GM23338 (cell line): ENCODE data around the gene ZDHHC8. TPM values are rescaled to one million over a fixed set of nuclear protein-coding genes. Genes with fewer than 3 reads are reported as not detected.

Experiments used
- ATAC-seq: fragments of 200-7000 bp; cut with Tn5 transposase; 3 replicates; pipeline ENCODE4 v1.9.1; 2020
- DNase-seq: peaks from one replicate; pipeline ENCODE4 v3.0.0-alpha.2; 2015; ENCODE audit warnings: low spot score
- H2AFZ ChIP-seq: fragments of 200-600 bp; sonication (generic); 2 replicates; pipeline ENCODE4 v1.8.0; 2016; ENCODE audit warnings: antibody characterized with exemption, mild to moderate bottlenecking, moderate library complexity
- H3F3A ChIP-seq: fragments of 200-600 bp; sonication (generic); replicated peaks from 2 replicates; pipeline ENCODE4 v1.8.0; 2017; ENCODE audit warnings: antibody characterized with exemption, mixed run types, low read depth
- H3K27ac ChIP-seq: fragments of 200-600 bp; sonication (generic); 2 replicates; pipeline ENCODE4 v1.6.1; 2016; ENCODE audit warnings: low read depth
- H3K27me3 ChIP-seq: fragments of 200-600 bp; sonication (generic); 2 replicates; pipeline ENCODE4 v1.8.0; 2016; ENCODE audit warnings: mild to moderate bottlenecking, mixed run types, moderate library complexity; ENCODE audit not compliant: insufficient read depth
- H3K36me3 ChIP-seq: fragments of 200-600 bp; sonication (generic); 2 replicates; pipeline ENCODE4 v1.8.0; 2016; ENCODE audit warnings: mild to moderate bottlenecking; ENCODE audit not compliant: insufficient read depth
- H3K4me1 ChIP-seq: fragments of 200-600 bp; sonication (generic); 2 replicates; pipeline ENCODE4 v1.8.0; 2016; ENCODE audit warnings: mild to moderate bottlenecking, moderate library complexity; ENCODE audit not compliant: insufficient read depth
- H3K4me2 ChIP-seq: fragments of 200-600 bp; sonication (generic); 2 replicates; pipeline ENCODE4 v1.7.1; 2017; ENCODE audit warnings: mixed run types
- H3K4me3 ChIP-seq: fragments of 200-600 bp; sonication (generic); 2 replicates; pipeline ENCODE4 v1.6.1; 2016; ENCODE audit warnings: mixed run types
- H3K79me2 ChIP-seq: fragments of 200-600 bp; sonication (generic); replicated peaks from 2 replicates; pipeline ENCODE4 v1.8.0; 2017; ENCODE audit warnings: mild to moderate bottlenecking; ENCODE audit not compliant: insufficient read depth
- H3K9me2 ChIP-seq: fragments of 200-600 bp; sonication (generic); 2 replicates; pipeline ENCODE4 v1.8.0; 2017; ENCODE audit not compliant: insufficient read depth
- H4K20me1 ChIP-seq: fragments of 200-600 bp; sonication (generic); replicated peaks from 2 replicates; pipeline ENCODE4 v1.8.0; 2017; ENCODE audit warnings: mild to moderate bottlenecking; ENCODE audit not compliant: insufficient read depth
- H3K27ac Mint-ChIP-seq: 2 replicates; pipeline ENCODE4 v1.8.0; 2020; ENCODE audit warnings: inconsistent platforms, mild to moderate bottlenecking, moderate library complexity, mixed read lengths
- H3K27me3 Mint-ChIP-seq: 3 replicates; pipeline ENCODE4 v1.8.0; 2022; ENCODE audit warnings: low read depth, mild to moderate bottlenecking, moderate library complexity, mixed read lengths, inconsistent platforms; ENCODE audit not compliant: insufficient read depth, poor library complexity
- H3K36me3 Mint-ChIP-seq: 3 replicates; pipeline ENCODE4 v1.8.0; 2021; ENCODE audit warnings: low read depth, mild to moderate bottlenecking, inconsistent platforms, moderate library complexity, mixed read lengths
- H3K4me1 Mint-ChIP-seq: 3 replicates; pipeline ENCODE4 v1.8.0; 2020; ENCODE audit warnings: mild to moderate bottlenecking, inconsistent platforms, mixed read lengths
- H3K4me3 Mint-ChIP-seq: 3 replicates; pipeline ENCODE4 v1.8.0; 2021; ENCODE audit warnings: moderate library complexity, mild to moderate bottlenecking, inconsistent platforms, mixed read lengths
- H3K9me3 Mint-ChIP-seq: 3 replicates; pipeline ENCODE4 v1.8.0; 2020; ENCODE audit warnings: moderate library complexity, mild to moderate bottlenecking, inconsistent platforms, mixed read lengths
- CREB1 ChIP-seq: fragments of 250-450 bp; sonication (Bioruptor Pico); IDR thresholded peaks from 2 replicates; pipeline ENCODE4 v1.5.0; 2020; ENCODE audit warnings: low read depth, mild to moderate bottlenecking, moderate library complexity
- EZH2 ChIP-seq: fragments of 200-600 bp; sonication (generic); IDR thresholded peaks from one replicate; pipeline ENCODE4 v1.8.0; 2017; ENCODE audit warnings: antibody characterized with exemption, mild to moderate bottlenecking, low read depth; ENCODE audit not compliant: unreplicated experiment
- EZH2phosphoT487 ChIP-seq: fragments of 200-600 bp; sonication (generic); IDR thresholded peaks from one replicate; pipeline ENCODE4 v1.8.1; 2018; ENCODE audit warnings: antibody characterized with exemption; ENCODE audit not compliant: unreplicated experiment
- JUNB ChIP-seq: IDR thresholded peaks from one replicate; pipeline ENCODE4 v1.6.1; 2016; ENCODE audit warnings: antibody characterized with exemption; ENCODE audit not compliant: unreplicated experiment
- NANOG ChIP-seq: IDR thresholded peaks from 2 replicates; pipeline ENCODE4 v1.6.1; 2016; ENCODE audit warnings: antibody characterized with exemption, borderline replicate concordance
- POLR2AphosphoS5 ChIP-seq: IDR thresholded peaks from 2 replicates; pipeline ENCODE4 v1.6.1; 2016; ENCODE audit warnings: antibody characterized with exemption, low read depth
- STAT1 ChIP-seq: IDR thresholded peaks from one replicate; pipeline ENCODE4 v1.6.1; 2016; ENCODE audit warnings: antibody characterized with exemption; ENCODE audit not compliant: unreplicated experiment
- ZNF114 ChIP-seq: fragments of 250-450 bp; sonication (Bioruptor Pico); IDR thresholded peaks from 2 replicates; pipeline ENCODE4 v1.5.0; 2020; ENCODE audit warnings: mild to moderate bottlenecking, moderate library complexity
- ZNF331 ChIP-seq: fragments of 250-450 bp; sonication (Bioruptor Pico); IDR thresholded peaks from 2 replicates; pipeline ENCODE4 v1.5.0; 2020; ENCODE audit warnings: low read depth, mild to moderate bottlenecking, moderate library complexity
- polyA plus RNA-seq: library from polyadenylated mRNA; unstranded; fragments of >200 nt; fragmentation: Nextera tagmentation; extraction: Ambion mirVana; gene quantifications from 2 replicates; pipeline ENCODE4 v1.2.1, GENCODE V29; 2016
- total RNA-seq: library from RNA; depleted of rRNA; stranded (reverse); fragments of >200 nt; shearing (Covaris generic); gene quantifications from 2 replicates; pipeline ENCODE4 v1.2.3, GENCODE V29; 2014
- TF ChIP-seq, protein P1 (sequence below): fragments of 250-450 bp; sonication (Bioruptor Pico); IDR thresholded peaks from 2 replicates; pipeline ENCODE4 v1.5.0; 2020; ENCODE audit warnings: mild to moderate bottlenecking, moderate library complexity
- TF ChIP-seq, protein P2 (sequence below): IDR thresholded peaks from 2 replicates; pipeline ENCODE4 v1.6.1; 2016; ENCODE audit warnings: antibody characterized with exemption
- TF ChIP-seq, protein P3 (sequence below), 2 experiments: fragments of 200-600 bp in 1 of 2; sonication (generic) in 1 of 2; conservative IDR thresholded peaks; 2 replicates each; pipeline versions ENCODE4 v1.5.1 to v1.6.1; 2016 to 2017; ENCODE audit warnings: antibody characterized with exemption in 2 of 2, low read depth in 2 of 2, mild to moderate bottlenecking in 2 of 2, moderate library complexity in 1 of 2
- TF ChIP-seq, protein P4 (sequence below): IDR thresholded peaks from one replicate; pipeline ENCODE4 v1.6.1; 2018; ENCODE audit warnings: antibody characterized with exemption; ENCODE audit not compliant: unreplicated experiment

Gene ZDHHC8
- total and polyA plus RNA-seq, 2 experiments from 2014 or later = 13.7 to 47.6 TPM

DNA sequence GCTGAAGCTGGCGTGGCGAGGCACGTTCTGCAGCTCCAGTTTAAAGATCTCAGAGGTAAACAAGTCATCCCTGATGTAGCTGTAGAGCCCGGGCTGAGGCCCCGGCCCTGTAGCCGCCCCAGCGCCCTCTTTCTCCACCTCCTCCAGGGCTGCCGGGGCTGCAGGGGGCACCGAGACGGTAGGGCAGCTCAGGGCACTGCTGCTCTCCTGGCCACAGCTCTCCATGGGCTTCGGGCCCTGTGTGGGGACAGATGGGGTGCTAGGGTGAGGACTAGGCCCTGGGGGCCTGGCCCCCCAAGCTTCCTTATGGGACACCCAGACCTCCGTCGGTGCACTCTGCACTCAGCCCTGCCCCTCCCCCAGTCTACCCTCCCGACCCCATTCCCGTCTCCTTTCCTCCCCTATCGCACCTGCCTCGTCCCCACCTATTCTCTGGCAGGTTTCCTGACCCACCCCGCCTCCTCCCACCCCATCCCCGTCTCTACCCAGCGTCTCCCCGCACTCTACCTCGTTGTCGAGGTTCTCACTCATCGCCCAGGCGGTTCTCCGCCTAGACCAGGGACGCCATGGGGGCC is 15.1 kb upstream of the ZDHHC8 start:
- ATAC-seq = peak; percentile 13

More for the DNA sequence above, 15.1 kb upstream of the ZDHHC8 start:
- Histone ChIP-seq H3K4me2 (peak overlapping the region; percentile 93), H3K9me2 (no peaks in the 10 kb centered on the region), H3K79me2 (peaks cover 54% of the 10 kb centered on the region), H3K36me3 (peaks cover 28% of the 10 kb centered on the region), H3K4me3 (peak overlapping the region; percentile 98), H3F3A (peaks cover 9% of the 10 kb centered on the region; the same call in 1 of the 2 replicates), H3K27ac (peak overlapping the region; percentile 74; the same call in 1 of the 2 replicates), H3K27me3 (no peaks in the 10 kb centered on the region), H3K4me1 (peaks cover 16% of the 10 kb centered on the region), H4K20me1 (peaks cover 20% of the 10 kb centered on the region), H2AFZ (no peak overlapping the region)
- TF ChIP-seq STAT1 (no peak), ZNF114 (no peak), EZH2phosphoT487 (no peak), ZNF331 (CRISPR knock-in tag) (no peak), NANOG (no peak), JUNB (no peak), EZH2 (no peak), POLR2AphosphoS5 (no peak), CREB1 (CRISPR knock-in tag) (no peak)
- TF ChIP-seq, protein P1, sequence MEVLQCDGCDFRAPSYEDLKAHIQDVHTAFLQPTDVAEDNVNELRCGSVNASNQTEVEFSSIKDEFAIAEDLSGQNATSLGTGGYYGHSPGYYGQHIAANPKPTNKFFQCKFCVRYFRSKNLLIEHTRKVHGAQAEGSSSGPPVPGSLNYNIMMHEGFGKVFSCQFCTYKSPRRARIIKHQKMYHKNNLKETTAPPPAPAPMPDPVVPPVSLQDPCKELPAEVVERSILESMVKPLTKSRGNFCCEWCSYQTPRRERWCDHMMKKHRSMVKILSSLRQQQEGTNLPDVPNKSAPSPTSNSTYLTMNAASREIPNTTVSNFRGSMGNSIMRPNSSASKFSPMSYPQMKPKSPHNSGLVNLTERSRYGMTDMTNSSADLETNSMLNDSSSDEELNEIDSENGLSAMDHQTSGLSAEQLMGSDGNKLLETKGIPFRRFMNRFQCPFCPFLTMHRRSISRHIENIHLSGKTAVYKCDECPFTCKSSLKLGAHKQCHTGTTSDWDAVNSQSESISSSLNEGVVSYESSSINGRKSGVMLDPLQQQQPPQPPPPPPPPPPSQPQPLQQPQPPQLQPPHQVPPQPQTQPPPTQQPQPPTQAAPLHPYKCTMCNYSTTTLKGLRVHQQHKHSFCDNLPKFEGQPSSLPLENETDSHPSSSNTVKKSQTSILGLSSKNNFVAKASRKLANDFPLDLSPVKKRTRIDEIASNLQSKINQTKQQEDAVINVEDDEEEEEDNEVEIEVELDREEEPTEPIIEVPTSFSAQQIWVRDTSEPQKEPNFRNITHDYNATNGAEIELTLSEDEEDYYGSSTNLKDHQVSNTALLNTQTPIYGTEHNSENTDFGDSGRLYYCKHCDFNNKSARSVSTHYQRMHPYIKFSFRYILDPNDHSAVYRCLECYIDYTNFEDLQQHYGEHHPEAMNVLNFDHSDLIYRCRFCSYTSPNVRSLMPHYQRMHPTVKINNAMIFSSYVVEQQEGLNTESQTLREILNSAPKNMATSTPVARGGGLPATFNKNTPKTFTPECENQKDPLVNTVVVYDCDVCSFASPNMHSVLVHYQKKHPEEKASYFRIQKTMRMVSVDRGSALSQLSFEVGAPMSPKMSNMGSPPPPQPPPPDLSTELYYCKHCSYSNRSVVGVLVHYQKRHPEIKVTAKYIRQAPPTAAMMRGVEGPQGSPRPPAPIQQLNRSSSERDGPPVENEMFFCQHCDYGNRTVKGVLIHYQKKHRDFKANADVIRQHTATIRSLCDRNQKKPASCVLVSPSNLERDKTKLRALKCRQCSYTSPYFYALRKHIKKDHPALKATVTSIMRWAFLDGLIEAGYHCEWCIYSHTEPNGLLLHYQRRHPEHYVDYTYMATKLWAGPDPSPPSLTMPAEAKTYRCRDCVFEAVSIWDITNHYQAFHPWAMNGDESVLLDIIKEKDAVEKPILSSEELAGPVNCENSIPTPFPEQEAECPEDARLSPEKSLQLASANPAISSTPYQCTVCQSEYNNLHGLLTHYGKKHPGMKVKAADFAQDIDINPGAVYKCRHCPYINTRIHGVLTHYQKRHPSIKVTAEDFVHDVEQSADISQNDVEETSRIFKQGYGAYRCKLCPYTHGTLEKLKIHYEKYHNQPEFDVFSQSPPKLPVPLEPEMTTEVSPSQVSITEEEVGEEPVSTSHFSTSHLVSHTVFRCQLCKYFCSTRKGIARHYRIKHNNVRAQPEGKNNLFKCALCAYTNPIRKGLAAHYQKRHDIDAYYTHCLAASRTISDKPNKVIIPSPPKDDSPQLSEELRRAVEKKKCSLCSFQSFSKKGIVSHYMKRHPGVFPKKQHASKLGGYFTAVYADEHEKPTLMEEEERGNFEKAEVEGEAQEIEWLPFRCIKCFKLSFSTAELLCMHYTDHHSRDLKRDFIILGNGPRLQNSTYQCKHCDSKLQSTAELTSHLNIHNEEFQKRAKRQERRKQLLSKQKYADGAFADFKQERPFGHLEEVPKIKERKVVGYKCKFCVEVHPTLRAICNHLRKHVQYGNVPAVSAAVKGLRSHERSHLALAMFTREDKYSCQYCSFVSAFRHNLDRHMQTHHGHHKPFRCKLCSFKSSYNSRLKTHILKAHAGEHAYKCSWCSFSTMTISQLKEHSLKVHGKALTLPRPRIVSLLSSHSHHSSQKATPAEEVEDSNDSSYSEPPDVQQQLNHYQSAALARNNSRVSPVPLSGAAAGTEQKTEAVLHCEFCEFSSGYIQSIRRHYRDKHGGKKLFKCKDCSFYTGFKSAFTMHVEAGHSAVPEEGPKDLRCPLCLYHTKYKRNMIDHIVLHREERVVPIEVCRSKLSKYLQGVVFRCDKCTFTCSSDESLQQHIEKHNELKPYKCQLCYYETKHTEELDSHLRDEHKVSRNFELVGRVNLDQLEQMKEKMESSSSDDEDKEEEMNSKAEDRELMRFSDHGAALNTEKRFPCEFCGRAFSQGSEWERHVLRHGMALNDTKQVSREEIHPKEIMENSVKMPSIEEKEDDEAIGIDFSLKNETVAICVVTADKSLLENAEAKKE (CRISPR knock-in tag) = no peak
- TF ChIP-seq, protein P2, sequence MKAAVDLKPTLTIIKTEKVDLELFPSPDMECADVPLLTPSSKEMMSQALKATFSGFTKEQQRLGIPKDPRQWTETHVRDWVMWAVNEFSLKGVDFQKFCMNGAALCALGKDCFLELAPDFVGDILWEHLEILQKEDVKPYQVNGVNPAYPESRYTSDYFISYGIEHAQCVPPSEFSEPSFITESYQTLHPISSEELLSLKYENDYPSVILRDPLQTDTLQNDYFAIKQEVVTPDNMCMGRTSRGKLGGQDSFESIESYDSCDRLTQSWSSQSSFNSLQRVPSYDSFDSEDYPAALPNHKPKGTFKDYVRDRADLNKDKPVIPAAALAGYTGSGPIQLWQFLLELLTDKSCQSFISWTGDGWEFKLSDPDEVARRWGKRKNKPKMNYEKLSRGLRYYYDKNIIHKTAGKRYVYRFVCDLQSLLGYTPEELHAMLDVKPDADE = no peak
- TF ChIP-seq, protein P3, sequence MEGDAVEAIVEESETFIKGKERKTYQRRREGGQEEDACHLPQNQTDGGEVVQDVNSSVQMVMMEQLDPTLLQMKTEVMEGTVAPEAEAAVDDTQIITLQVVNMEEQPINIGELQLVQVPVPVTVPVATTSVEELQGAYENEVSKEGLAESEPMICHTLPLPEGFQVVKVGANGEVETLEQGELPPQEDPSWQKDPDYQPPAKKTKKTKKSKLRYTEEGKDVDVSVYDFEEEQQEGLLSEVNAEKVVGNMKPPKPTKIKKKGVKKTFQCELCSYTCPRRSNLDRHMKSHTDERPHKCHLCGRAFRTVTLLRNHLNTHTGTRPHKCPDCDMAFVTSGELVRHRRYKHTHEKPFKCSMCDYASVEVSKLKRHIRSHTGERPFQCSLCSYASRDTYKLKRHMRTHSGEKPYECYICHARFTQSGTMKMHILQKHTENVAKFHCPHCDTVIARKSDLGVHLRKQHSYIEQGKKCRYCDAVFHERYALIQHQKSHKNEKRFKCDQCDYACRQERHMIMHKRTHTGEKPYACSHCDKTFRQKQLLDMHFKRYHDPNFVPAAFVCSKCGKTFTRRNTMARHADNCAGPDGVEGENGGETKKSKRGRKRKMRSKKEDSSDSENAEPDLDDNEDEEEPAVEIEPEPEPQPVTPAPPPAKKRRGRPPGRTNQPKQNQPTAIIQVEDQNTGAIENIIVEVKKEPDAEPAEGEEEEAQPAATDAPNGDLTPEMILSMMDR (conservative IDR thresholded peaks at IDR 0.05; ENCODE audit: low read depth in 2 of 2) = no peak
- TF ChIP-seq, protein P4, sequence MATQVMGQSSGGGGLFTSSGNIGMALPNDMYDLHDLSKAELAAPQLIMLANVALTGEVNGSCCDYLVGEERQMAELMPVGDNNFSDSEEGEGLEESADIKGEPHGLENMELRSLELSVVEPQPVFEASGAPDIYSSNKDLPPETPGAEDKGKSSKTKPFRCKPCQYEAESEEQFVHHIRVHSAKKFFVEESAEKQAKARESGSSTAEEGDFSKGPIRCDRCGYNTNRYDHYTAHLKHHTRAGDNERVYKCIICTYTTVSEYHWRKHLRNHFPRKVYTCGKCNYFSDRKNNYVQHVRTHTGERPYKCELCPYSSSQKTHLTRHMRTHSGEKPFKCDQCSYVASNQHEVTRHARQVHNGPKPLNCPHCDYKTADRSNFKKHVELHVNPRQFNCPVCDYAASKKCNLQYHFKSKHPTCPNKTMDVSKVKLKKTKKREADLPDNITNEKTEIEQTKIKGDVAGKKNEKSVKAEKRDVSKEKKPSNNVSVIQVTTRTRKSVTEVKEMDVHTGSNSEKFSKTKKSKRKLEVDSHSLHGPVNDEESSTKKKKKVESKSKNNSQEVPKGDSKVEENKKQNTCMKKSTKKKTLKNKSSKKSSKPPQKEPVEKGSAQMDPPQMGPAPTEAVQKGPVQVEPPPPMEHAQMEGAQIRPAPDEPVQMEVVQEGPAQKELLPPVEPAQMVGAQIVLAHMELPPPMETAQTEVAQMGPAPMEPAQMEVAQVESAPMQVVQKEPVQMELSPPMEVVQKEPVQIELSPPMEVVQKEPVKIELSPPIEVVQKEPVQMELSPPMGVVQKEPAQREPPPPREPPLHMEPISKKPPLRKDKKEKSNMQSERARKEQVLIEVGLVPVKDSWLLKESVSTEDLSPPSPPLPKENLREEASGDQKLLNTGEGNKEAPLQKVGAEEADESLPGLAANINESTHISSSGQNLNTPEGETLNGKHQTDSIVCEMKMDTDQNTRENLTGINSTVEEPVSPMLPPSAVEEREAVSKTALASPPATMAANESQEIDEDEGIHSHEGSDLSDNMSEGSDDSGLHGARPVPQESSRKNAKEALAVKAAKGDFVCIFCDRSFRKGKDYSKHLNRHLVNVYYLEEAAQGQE = no peak
- peaks cover 57% of the 10 kb centered on the region for H3K36me3 Mint-ChIP-seq
- peaks cover 15% of the 10 kb centered on the region for H3K4me1 Mint-ChIP-seq
- peak; percentile 20 for DNase-seq
- H3K9me3 Mint-ChIP-seq = no peaks in the 10 kb centered on the region
- H3K27me3 Mint-ChIP-seq = peaks cover 36% of the 10 kb centered on the region
- H3K4me3 Mint-ChIP-seq = peak overlapping the region; percentile 90
- H3K27ac Mint-ChIP-seq = peak overlapping the region; percentile 93
